Inferior parietal cortex (tissue), 1 donor: ENCODE results near the gene ATP6AP2.
"Not testable (repeated sequence)": the region's sequence is repeated elsewhere in the genome, so short reads cannot be mapped to it uniquely, and the experiment has no call there.

Experiments used
- DNase-seq: peaks from one replicate; pipeline ENCODE4 v3.0.0-alpha.2; 2016; ENCODE audit errors: extremely low spot score

The ATP6AP2 gene, protein sequence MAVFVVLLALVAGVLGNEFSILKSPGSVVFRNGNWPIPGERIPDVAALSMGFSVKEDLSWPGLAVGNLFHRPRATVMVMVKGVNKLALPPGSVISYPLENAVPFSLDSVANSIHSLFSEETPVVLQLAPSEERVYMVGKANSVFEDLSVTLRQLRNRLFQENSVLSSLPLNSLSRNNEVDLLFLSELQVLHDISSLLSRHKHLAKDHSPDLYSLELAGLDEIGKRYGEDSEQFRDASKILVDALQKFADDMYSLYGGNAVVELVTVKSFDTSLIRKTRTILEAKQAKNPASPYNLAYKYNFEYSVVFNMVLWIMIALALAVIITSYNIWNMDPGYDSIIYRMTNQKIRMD

DNA sequence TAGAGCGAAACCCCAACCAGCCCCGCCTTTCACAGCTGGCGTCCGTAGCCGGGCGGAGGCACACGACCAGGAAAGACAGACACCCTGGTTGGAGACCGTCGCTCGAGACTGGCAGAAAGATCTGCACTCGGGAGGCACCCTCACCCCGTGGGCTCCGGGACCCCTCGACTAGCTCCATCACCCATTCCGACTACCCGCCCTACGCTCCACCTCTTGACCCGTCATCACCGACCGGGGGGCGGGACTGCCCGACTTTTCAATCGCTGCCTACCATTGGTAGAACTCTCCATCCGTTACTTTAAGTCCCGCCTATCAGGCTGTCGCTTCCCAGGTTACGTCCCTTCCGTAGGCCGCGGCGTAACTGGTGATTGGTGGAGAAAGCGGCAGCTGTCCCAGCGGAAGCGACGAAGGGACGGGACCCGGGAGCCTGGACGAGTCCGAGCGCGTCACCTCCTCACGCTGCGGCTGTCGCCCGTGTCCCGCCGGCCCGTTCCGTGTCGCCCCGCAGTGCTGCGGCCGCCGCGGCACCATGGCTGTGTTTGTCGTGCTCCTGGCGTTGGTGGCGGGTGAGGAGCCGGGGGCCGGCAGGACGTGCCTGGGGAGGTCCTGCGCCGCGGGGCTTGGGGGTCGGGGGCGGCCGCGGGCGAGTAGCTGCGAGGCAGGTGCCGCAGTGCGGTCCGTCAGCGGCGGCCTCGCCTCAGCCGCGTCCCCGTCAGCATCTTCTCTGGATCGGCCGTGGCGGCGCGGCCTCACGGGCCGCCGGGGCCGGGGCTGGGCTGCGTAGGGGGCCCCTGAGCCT lies at the start of gene ATP6AP2:
Gene ATP6AP2 (plus strand): TSS at position 434 of the 799 bp plus-strand sequence. CDS start 96 bp downstream, at position 530.
- DNase-seq = peak; percentile 92

DNA sequence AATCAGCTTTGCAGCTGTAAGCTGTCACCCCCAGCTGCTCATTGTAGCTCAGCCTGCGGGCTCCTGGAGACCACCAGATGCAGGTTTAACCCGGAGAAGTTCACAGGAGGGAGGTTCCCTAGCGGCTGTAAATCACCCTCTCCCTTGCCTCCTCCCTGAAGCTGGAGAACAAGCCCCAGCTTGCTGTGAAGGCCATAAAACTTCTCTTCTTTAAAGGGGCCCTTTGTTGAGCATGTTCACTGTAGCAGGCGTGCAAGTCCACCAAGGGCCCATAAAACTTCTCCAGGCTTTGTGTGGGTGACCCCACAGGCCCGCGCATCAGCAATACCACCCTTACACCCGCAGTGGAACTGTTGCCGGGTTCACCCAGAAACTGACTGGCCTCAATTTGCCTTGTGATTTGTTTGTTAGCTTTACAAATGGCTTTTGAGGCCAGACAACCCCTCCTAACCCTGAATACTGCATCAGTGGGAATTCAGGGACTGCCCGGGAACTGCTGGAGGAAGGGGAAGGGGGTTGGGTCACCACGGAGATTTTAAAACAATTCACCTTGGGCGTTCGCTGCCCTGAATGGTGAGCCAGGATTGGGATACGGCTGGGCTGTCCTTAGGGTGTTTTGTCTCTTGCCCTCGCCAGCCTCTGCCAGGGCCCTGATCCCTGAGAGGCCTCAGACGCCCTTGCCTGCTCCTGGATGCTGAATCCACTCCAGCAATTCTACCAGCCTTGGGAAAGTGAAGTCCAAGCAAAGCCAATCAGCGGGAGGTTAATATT lies 49.5 kb upstream of the ATP6AP2 start:
- no peak for DNase-seq

DNA sequence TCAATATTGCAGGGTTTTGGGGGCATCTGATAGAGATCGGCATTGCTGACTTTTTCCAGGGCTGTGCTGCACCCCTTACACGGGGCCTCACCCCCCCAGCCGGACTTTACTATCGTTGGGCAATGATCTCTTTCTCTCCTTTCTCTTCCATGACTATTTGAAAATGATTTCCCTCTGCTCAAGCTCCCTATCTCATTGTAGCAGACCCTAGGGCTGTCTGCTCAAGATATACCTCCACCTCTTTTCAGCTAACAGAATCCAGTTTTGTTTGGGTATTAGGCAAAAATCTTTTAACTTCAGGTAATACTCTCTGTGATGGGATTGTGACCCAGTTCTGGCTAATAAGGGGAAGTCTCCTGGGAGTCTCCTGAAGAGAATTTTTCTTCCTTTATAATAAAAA lies 43.5 kb upstream of the ATP6AP2 start:
- DNase-seq = no peak

DNA sequence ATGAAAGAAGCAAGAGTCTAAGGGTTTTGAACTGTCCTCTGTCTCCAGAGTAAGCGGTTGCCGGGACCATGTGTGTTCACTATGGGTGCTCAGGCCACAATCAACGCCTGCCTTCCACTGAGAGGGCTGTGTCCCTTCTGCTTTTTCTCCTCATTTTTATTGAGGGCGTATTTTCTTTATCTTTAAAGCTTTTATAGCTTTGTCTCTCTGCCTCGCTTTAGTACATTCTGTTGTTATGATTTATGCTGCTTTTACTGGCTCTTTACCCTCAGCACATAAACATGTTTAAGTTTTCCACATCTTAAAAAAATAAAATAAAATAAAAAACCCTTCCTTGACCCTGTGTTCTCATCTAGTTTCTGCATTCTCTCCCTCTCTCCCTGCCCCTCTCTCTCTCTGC lies 42.4 kb upstream of the ATP6AP2 start:
- DNase-seq = no peak

DNA sequence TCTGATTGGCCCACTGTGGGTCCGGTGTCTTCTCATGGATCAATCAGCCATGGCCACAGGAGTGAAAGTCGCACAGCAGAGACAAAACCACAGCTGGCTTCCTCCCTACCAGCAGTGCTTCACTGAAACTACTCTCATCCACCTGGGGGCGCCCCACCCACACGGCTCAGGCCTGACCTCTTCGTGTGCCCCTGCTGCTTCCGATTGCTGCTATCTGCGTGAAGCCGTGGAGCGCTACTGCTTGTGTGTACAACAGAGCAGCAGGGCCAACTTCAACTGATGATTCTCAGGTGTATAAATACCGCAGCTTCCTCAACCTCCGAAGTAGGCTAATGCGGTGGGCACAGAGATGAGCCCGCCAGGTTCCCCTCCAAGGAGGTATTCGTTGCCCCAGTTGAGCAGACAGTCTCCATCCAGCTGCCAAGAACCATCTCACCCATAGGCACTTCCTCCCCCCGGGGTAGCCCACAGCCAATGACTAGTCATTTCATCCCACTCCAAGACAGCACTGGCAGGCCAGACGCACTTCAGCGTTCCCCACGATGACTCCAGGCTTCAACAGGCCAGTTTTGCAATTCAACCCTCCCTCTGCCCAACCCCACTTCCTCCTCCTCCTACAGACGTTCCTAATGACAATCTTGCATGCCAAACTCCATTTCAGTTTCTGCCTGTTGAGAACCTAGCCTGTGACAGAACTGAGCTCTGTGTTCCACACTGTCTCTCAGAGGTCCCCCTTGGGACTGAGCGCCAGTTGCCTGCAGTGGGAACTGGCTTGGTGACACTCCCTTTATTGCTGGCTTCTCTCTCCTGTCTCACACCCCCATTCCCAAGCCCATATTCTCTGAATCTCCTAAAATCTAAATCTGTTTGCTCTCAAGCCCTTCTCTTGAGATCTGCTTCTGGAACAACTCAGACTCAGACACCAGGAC lies 41.3 kb upstream of the ATP6AP2 start:
- DNase-seq = no peak

DNA sequence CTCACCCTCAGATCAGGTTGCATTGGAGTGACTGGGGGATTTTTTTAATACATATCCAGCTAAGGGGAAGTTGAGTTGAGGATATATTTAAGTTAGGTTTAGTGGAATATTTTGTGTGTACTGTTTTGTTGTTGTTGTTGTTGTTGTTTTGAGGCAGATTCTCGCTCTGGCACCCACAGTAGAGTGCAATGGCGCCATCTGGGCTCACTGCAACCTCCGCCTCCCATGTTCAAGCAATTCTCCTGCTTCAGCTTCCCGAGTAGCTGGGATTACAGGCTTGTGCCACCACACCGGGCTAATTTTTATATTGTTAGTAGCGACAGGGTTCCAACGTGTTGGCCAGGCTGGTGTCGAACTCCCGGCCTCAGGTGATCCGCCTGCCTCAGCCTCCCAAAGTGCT lies 38.6 kb upstream of the ATP6AP2 start:
- DNase-seq = no peak

DNA sequence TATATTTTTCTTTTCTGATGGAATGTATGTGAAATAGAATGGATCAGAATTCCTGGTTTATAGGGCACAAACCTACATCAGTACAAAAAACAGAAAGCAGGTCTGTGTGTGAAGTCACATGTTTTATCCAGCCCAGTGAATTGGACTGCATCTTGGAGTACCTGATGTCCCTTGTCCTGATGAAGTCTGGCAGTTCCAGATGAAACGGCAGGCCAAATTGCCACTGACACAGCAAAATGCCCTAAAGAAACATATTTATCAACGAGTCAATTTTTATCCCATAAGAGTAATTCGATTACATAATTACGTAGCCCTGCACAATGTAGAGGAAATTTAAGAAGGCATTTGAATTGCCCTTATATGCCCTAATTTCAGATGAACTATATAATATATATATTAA lies 37.8 kb upstream of the ATP6AP2 start:
- DNase-seq = no peak

DNA sequence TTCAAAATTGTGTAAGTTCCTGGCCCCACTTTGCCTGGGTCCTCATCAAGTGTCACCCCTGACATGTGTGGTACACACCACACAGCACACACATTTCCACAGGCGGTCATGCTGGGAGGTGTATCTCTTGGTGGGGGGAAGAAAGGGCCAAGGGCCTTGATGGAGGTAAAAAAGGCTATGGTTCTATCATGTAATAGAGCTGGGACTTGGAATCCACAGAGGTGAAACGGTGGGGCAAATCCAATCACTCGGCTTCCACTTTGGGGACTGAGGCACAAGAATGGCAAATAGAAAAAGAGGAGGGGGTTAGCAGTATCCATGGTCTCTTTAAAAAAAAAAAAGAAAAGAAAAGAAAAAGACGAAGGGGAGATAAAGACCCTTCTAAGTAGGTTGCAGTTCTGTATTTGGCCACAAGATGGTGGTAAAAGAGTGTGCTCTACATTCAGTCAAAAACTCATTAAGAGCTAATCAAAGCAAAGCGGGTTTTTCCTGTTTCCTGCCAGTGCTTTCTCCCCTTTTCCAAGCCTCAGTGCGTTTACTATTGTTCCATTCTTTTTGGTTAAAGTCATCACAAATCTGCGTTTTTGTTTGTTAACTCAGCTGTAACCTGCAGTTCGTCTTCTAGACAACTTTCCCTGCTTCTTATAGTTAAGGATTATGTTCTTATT lies 37.0 kb upstream of the ATP6AP2 start:
- peak; percentile 65 for DNase-seq

DNA sequence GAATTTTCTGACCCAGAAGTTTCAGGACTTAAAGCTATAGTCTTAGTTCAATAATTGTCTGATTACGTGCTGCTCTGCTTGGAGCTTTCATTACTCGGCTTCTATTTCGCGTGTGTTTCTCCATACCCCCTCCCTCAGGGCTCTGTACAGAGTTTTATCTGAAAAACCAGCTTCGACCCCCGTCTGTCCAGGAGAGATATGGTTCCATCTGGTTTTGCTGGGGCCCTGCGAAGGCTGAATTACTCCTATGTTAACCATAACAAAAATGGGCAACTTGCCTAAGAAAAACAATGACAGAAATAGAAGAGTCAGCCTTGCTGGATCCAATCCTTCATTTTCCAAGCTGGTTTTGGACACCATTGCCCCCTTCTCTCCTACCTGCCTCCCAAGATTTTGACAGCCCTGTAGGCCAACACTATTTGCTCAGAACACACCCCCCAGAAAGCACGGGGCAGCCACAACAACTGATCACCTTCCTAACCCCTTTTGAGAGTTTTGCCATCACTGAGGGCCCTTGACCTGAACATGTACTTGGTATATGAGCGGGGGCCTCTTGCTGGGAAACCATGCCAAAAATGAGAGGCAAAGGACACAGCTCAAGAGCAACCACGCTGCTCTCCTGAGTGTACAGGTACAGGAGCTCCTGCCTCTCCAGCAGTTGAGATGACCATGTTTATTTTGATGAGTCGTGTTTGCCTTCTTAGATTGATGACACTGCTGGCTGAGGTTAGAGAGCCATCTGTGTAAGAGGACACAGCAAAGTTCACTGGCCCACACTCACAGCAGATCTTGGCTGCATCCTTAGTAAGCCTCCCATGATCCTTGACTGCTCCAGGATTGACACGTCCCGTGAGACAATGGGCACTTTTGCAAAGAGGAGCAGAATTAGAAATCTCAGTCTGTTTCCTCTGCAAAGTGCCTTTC lies 36.2 kb upstream of the ATP6AP2 start:
- no peak for DNase-seq

DNA sequence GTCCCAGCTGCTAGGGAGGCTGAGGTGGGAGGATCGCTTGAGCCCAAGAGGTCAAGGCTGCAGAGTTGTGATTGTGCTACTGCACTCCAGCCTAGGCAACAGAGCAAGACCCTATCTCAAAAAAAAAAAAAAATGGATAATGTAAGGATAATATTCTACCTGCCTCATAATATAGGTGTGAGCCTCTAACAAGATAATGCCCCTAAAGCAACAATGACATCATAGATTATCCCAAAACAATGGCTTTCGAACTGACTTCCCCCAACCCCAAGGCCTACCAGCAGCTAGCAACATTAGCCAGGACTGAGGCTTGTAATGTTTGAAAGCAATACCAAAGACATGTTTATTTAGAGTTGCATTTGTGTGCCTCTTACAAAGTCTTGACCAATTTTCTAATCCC lies 33.9 kb upstream of the ATP6AP2 start:
- no peak for DNase-seq

DNA sequence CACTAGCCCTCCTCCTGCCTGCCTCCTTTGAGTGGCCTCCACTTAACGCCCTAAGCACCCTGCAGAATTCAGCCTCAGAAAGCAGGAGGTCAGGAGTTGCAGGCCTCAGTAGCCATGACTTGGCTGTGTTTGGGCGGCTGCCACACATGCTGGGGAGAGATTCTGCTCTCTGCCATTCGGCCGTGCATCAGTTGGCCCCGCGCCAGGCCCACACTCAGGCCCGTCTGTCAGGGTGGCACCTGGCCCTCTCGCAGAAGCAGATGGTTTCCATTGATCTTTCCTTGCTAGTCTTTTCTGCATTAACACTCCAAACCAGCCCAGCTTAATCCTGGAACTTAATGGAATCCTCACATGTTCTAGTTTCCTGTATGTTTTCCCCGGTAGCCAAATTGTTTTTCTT lies 30.7 kb upstream of the ATP6AP2 start:
- no peak for DNase-seq

DNA sequence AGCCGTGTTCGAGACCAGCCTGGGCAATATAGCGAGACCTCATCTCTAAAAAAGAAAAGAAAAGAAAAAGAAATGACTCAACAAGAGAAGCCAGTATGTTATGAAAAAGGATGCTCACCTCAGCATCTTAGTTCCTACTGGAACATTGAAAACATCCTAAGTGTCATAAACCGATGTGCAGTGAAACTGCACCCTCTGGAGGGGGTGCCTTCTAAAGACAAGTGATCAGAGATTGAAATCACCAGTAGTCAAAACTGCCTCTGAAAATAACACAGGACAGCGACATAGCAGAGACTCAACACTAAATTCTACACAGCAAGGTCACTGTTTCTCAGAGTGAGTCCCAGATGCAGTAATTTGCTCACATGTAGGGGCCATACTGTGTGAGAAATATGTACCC lies 28.0 kb upstream of the ATP6AP2 start:
- DNase-seq = no peak

DNA sequence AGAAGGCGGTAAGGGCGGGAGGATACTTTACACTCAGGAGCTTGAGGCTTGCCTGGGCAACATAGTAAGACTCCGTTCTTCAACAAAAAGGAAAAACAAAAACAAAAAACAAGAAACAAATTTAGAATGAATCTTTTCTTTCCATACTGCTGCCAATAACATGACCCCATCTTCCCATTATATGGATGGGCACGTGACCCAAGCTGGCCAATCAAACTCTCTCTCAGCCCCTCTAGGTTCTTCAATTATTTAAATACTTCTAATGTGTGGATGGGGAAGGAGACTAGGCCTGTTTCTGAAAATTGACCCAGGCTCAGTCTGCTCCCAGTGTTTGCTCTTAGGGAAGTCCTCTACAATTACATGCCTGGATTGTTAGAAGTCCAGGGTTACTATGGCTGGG lies 22.2 kb upstream of the ATP6AP2 start:
- no peak for DNase-seq

DNA sequence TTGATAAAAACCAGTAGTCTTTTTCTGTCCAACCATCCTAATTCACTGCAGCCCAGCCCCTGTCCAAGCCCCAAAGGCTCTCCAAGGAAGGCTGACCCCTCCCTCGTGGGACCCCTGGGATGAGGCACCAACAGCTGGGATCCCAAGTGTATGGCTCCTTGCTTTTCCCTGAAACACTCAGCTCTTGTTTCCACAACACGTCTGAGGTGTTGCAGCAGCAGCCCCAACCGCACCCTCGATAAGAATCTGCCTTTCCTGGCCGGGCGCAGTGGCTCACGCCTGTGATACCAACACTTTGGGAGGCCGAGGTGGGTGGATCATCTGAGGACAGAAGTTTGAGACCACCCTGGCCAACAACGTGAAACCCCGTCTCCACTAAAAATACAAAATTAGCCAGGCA lies 17.0 kb upstream of the ATP6AP2 start:
- DNase-seq = no peak

DNA sequence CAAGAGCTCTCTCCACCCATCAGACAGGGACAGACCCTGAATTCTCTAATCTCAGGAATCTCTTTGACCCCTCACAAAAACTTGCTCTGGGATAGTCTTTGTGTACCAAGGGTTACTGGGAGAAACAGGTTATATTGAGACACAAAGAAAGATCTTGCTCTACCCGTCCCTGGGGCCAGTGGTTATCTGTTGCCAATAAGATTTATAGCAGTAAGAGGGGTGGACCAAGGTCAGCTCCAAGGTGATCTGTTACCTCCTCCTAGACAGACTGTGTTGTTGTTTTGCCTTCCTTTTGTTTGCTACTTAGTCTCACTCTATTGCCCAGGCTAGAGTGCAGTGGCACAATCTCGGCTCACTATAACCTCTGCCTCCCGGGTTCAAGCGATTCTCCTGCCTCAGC lies 16.3 kb upstream of the ATP6AP2 start:
- DNase-seq = no peak

DNA sequence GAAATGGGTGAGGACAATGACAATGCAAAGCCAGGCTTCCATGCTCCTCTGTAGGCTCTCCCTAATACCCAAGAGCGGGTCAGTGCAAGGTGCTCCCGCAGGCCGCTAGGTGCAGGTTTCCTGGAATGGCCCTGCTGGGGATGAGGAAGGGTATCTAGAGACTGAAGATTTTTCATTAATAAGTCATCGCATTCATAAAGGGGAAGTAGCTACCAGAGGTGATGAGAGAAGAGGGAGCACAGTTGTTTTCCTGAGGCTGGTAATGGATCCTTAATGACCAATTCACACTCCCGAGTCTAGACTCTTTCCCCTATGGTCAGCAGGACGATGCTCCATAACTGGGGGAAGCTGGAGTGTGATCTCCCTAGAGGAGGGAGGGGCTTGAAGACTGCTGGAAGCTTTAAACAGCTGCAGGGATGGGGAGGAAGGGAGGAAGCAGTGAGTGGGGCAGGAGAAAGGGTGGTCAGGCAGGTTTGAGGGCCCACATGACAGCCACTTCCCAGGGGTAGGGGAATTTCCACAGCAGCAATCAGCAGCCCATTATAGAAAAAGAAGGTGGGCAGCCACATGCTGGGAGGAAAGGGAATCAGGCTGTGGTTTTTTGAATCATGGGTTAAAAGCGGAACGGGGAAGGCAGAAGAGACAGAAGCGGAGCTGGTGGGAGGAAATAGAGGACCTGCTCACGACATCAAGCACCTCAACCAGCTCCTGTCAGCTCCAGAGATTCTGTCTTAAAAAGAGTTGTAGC lies 10.2 kb upstream of the ATP6AP2 start:
- no peak for DNase-seq

DNA sequence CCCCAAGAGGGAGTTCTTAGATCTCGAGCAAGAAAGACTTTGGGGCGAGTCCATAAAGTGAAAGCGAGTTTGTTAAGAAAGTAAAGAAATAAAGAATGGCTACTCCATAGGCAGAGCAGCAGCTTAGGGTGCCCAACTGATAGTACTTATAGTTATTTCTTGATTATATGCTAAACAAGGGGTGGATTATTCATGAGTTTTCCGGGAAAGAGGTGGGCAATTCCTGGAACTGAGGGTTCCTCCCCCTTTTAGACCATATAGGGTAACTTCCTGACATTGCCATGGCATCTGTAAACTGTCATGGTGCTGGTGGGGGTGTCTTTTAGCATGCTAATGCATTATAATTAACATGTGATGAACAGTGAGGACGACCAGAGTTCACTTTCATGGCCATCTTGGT lies 9.6 kb upstream of the ATP6AP2 start:
- DNase-seq = not testable (repeated sequence)

DNA sequence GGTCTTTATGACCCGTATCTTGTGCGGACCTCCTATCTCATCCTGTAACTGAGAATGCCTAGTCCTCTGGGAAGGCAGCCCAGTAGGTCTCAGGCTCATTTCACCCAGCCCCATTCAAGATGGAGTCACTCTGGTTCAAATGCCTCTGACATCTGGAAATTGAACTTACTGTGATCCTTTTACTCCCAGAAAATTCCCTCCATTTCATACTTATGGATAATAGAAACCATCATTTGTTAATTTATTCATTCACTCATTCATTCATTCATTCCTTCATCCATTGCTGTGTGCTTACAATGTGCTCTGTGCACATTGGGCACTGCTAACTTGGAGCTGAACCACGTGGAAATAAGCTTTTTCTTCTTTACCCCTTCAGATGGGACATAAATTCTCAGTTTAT lies 9.2 kb upstream of the ATP6AP2 start:
- DNase-seq = no peak

DNA sequence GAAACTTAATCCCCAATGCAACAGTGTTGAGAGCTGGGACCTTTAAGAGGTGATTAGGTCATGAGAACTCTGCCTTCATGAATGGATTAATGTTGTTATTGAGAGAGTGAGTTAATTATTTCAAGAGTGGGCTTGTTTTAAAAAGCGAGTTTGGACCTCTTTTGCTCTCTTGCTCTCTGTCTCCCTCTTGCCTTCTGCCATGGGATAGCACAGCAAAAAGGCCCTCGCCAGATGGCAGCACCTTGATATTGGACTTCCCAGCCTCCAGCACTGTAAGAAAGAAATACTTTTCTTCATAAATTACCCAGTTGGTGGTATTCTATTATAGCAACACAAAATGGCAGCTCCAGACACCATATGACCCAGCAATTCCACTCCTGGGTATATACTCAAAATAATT lies 7.0 kb upstream of the ATP6AP2 start:
- DNase-seq = no peak
